MCF 10A (cell line): ENCODE results near the gene WDR18. TPM values are rescaled to one million over a fixed set of nuclear protein-coding genes. Genes with fewer than 3 reads are reported as not detected.

Source experiments
- BruUV-seq: library from RNA; stranded (reverse); fragments of 400-500 nt; replicated peaks from 2 replicates; lab custom pipeline; 2021; lab: Mats Ljungman, UMichigan
- CTCF ChIA-PET: fragments of 300-600 bp; sonication (Branson Sonifier 250); formaldehyde crosslinking; extraction: SDS; loops from one replicate; lab custom pipeline; 2021; ENCODE audit warnings: antibody characterized with exemption, inconsistent platforms; lab: Yijun Ruan, JAX
- POLR2A ChIA-PET: fragments of 300-600, 350-650 bp; sonication (Branson Sonifier 250); formaldehyde crosslinking; extraction: SDS; loops from one replicate; lab custom pipeline; 2020; ENCODE audit warnings: antibody characterized with exemption, inconsistent platforms; lab: Yijun Ruan, JAX
- DNase-seq: peaks from one replicate; pipeline ENCODE4 v3.0.0-alpha.2; 2018; ENCODE audit not compliant: unreplicated experiment
- H3K27ac Mint-ChIP-seq: one replicate; pipeline ENCODE4 v1.8.0; 2022; ENCODE audit warnings: mild to moderate bottlenecking, low read depth, mixed read lengths; ENCODE audit not compliant: unreplicated experiment
- H3K27me3 Mint-ChIP-seq: one replicate; pipeline ENCODE4 v1.8.0; 2022; ENCODE audit warnings: mixed read lengths; ENCODE audit not compliant: insufficient read depth, unreplicated experiment
- H3K36me3 Mint-ChIP-seq: one replicate; pipeline ENCODE4 v1.8.0; 2022; ENCODE audit warnings: mild to moderate bottlenecking, moderate library complexity, mixed read lengths; ENCODE audit not compliant: insufficient read depth, unreplicated experiment
- H3K4me1 Mint-ChIP-seq: one replicate; pipeline ENCODE4 v1.8.0; 2022; ENCODE audit warnings: mixed read lengths; ENCODE audit not compliant: insufficient read depth, unreplicated experiment
- H3K4me3 Mint-ChIP-seq: one replicate; pipeline ENCODE4 v1.8.0; 2022; ENCODE audit warnings: mild to moderate bottlenecking, moderate library complexity, mixed read lengths; ENCODE audit not compliant: unreplicated experiment
- H3K9me3 Mint-ChIP-seq: one replicate; pipeline ENCODE4 v1.8.0; 2022; ENCODE audit warnings: mixed read lengths; ENCODE audit not compliant: unreplicated experiment
- CTCF ChIP-seq: fragments of 200-600 bp; IDR thresholded peaks from one replicate; pipeline ENCODE4 v1.8.0; 2022; ENCODE audit warnings: antibody characterized with exemption, mild to moderate bottlenecking; ENCODE audit not compliant: unreplicated experiment
- intact Hi-C: fragments of 100-400 bp; cut with micrococcal nuclease; formaldehyde crosslinking; loops from 2 replicates; pipeline ENCODE4 v1.14.1; 2022
- total RNA-seq: library from RNA; stranded (reverse); gene quantifications from 2 replicates; pipeline ENCODE4 v1.2.3, GENCODE V29; 2022

Gene WDR18
- total RNA-seq, 1 experiment from 2014 or later, result 96.7 TPM

- Mint-ChIP-seq H3K27ac (peak overlapping the region; percentile 66), H3K27me3 (no peaks in the 10 kb centered on the region), H3K9me3 (no peaks in the 10 kb centered on the region), H3K36me3 (peaks cover 29% of the 10 kb centered on the region), H3K4me3 (peak overlapping the region; percentile 86), H3K4me1 (peaks cover 12% of the 10 kb centered on the region)
- intact Hi-C loops, result no loop called here
- peak; percentile 37 for DNase-seq
- TSS peak; percentile 58 for BruUV-seq
- TF ChIP-seq CTCF, result no peak
- POLR2A ChIA-PET, result interaction anchor here (0.5 to 5.8 kb wide), 35 partner anchors 8 to 624 kb away, joined by 3 to 97 read pairs (median 5); partner anchors contain the start of genes ABCA7, ARHGAP45, CIRBP and GPX4
- CTCF ChIA-PET, result interaction anchor here (0.5 to 1.3 kb wide), 5 partner anchors 9 to 303 kb away, joined by 3 to 4 read pairs (median 3); no protein-coding TSS in a partner anchor
Measured at GRCh38 chr19:1026783-1027649, 42.9 kb downstream of the WDR18 start.

DNA sequence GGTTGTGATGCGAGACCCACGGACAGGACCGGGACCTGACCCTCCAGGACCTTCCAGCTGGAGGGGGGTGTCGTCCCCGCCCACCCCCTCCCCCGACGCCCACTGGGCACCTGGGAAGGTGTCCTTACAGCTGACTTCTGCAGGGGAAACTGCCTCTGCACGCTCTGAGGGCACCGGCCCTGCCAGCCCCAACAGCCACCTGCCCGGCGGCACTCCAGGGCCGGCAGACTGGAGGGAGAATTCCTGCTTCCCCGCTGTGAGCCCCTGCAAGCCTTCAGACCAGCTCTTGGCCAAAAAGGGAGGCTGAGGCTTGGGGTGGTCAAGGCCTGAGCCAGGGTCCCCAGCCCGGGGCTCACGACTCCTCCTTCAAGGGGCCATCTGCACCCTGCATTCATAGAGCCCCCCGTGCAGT, 43.5 kb downstream of the WDR18 start:
- no peak for TF ChIP-seq CTCF
- Mint-ChIP-seq H3K27me3 (no peaks in the 10 kb centered on the region), H3K27ac (peak overlapping the region; percentile 66), H3K4me1 (peaks cover 12% of the 10 kb centered on the region), H3K9me3 (no peaks in the 10 kb centered on the region), H3K36me3 (peaks cover 35% of the 10 kb centered on the region), H3K4me3 (peak overlapping the region; percentile 86)
- ChIA-PET POLR2A (interaction anchor here (0.5 to 5.8 kb wide), 24 partner anchors 8 to 317 kb away, joined by 3 to 97 read pairs (median 6); partner anchors contain the start of genes ABCA7, ARHGAP45, CIRBP and GPX4), CTCF (interaction anchor here (0.5 to 1.3 kb wide), 4 partner anchors 9 to 213 kb away, joined by 3 read pairs; no protein-coding TSS in a partner anchor)
- BruUV-seq, result no TSS peak
- peak; percentile 49 for DNase-seq
- intact Hi-C loops, result no loop called here

GRCh38 chr19:1028062-1028926, 44.1 kb downstream of the WDR18 start:
- Mint-ChIP-seq H3K36me3 (peaks cover 41% of the 10 kb centered on the region), H3K27me3 (no peaks in the 10 kb centered on the region), H3K9me3 (no peaks in the 10 kb centered on the region), H3K4me3 (peak overlapping the region; percentile 86), H3K4me1 (peaks cover 12% of the 10 kb centered on the region), H3K27ac (peak overlapping the region; percentile 66)
- intact Hi-C loops, result no loop called here
- ChIA-PET CTCF (interaction anchor here (1.1 to 1.3 kb wide), 3 partner anchors 10 to 213 kb away, joined by 3 to 5 read pairs (median 3); partner anchors contain the start of gene ARHGAP45), POLR2A (interaction anchor here (0.5 to 5.8 kb wide), 17 partner anchors 9 to 286 kb away, joined by 3 to 97 read pairs (median 11); partner anchors contain the start of genes ABCA7, ARHGAP45, CIRBP and GPX4)
- no TSS peak for BruUV-seq
- peak; percentile 80 for DNase-seq
- TF ChIP-seq CTCF, result no peak
